A549 (cell line): Measurements from ENCODE around the gene TNFSF15.

Experiments
- EP300 ChIP-seq, 2 experiments: fragments of >200 bp; sonication (Bioruptor Twin); formaldehyde crosslinking; IDR thresholded peaks; 2 replicates in 1 of 2; 3 replicates in 1 of 2; pipeline ENCODE4 v1.6.1; 2016 to 2017
- POLR2AphosphoS2 ChIP-seq: conservative IDR thresholded peaks from 2 replicates; pipeline ENCODE4 v1.6.1; 2012; ENCODE audit warnings: low read length, improper control_type of control experiment, inconsistent platforms
- RAD21 ChIP-seq, 2 experiments: fragments of >200 bp in 1 of 2; sonication (Bioruptor Twin) in 1 of 2; formaldehyde crosslinking in 1 of 2; IDR thresholded peaks in 1 of 2; conservative IDR thresholded peaks in 1 of 2; 2 replicates in 1 of 2; 3 replicates in 1 of 2; pipeline ENCODE4 v1.6.1; 2012 to 2018; ENCODE audit warnings: inconsistent platforms in 1 of 2
- TF ChIP-seq, protein P1 (sequence below): IDR thresholded peaks from 2 replicates; pipeline ENCODE4 v1.6.1; 2012
- TF ChIP-seq, protein P2 (sequence below): fragments of >200 bp; sonication (Bioruptor Twin); formaldehyde crosslinking; IDR thresholded peaks from 3 replicates; pipeline ENCODE4 v1.5.1; 2016
- TF ChIP-seq, protein P3 (sequence below): IDR thresholded peaks from 2 replicates; pipeline ENCODE4 v1.6.1; 2012

DNA sequence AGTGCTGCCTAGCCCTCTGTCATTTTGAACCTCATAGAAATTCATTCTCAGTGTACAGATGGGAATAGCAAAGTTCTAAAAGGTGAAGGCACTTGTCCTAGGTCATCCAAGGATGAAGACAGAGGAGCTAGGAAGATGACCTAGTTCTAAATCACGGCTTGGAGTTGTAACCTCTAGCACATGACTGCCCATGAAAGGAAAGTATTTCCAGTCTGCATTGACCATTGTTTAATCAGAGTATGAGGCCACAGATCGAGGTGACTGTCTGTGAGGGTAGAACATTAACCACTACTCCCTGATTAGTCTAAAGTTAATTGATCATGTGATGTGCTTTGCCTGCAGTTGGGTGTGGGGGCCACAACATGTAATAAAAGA, 674 bp upstream of the TNFSF15 start:
- TF ChIP-seq, protein P1, sequence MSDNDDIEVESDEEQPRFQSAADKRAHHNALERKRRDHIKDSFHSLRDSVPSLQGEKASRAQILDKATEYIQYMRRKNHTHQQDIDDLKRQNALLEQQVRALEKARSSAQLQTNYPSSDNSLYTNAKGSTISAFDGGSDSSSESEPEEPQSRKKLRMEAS, result no peak
- TF ChIP-seq RAD21 (conservative IDR thresholded peaks at IDR 0.05 in 1 of 2, IDR thresholded peaks at IDR 0.05 in 1 of 2), result no peak
- TF ChIP-seq, protein P2, sequence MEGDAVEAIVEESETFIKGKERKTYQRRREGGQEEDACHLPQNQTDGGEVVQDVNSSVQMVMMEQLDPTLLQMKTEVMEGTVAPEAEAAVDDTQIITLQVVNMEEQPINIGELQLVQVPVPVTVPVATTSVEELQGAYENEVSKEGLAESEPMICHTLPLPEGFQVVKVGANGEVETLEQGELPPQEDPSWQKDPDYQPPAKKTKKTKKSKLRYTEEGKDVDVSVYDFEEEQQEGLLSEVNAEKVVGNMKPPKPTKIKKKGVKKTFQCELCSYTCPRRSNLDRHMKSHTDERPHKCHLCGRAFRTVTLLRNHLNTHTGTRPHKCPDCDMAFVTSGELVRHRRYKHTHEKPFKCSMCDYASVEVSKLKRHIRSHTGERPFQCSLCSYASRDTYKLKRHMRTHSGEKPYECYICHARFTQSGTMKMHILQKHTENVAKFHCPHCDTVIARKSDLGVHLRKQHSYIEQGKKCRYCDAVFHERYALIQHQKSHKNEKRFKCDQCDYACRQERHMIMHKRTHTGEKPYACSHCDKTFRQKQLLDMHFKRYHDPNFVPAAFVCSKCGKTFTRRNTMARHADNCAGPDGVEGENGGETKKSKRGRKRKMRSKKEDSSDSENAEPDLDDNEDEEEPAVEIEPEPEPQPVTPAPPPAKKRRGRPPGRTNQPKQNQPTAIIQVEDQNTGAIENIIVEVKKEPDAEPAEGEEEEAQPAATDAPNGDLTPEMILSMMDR, result no peak
- TF ChIP-seq, protein P3, sequence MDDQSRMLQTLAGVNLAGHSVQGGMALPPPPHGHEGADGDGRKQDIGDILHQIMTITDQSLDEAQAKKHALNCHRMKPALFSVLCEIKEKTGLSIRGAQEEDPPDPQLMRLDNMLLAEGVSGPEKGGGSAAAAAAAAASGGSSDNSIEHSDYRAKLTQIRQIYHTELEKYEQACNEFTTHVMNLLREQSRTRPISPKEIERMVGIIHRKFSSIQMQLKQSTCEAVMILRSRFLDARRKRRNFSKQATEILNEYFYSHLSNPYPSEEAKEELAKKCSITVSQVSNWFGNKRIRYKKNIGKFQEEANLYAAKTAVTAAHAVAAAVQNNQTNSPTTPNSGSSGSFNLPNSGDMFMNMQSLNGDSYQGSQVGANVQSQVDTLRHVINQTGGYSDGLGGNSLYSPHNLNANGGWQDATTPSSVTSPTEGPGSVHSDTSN, result no peak
- TF ChIP-seq EP300 (IDR thresholded peaks at IDR 0.05), result no peak
- TF ChIP-seq POLR2AphosphoS2, result no peak
